GM10248 (cell line): Measurements from ENCODE around the gene CUBN.

Source experiments
- CTCF ChIA-PET: fragments of 300-600 bp; sonication (Branson Sonifier 250); formaldehyde crosslinking; extraction: SDS; loops from one replicate; lab custom pipeline; 2021; ENCODE audit warnings: antibody characterized with exemption; lab: Yijun Ruan, JAX
- POLR2A ChIA-PET: fragments of 350-650 bp; sonication (Branson Sonifier 250); formaldehyde crosslinking; extraction: SDS; loops from one replicate; lab custom pipeline; 2020; ENCODE audit warnings: antibody characterized with exemption; lab: Yijun Ruan, JAX
- DNase-seq: peaks from one replicate; pipeline ENCODE4 v3.0.0; 2012; ENCODE audit errors: extremely low spot score
- CTCF ChIP-seq: IDR thresholded peaks from 2 replicates; pipeline ENCODE4 v1.5.1; 2012; ENCODE audit warnings: mild to moderate bottlenecking, low read depth; ENCODE audit errors: extremely low read depth, missing control alignments, control extremely low read depth

Gene CUBN

GRCh38 chr10:16887565-16887964, 242.0 kb downstream of the CUBN start:
- no peak for DNase-seq
- ChIA-PET POLR2A (no interaction called here), CTCF (no interaction called here)
- no peak for TF ChIP-seq CTCF

DNA sequence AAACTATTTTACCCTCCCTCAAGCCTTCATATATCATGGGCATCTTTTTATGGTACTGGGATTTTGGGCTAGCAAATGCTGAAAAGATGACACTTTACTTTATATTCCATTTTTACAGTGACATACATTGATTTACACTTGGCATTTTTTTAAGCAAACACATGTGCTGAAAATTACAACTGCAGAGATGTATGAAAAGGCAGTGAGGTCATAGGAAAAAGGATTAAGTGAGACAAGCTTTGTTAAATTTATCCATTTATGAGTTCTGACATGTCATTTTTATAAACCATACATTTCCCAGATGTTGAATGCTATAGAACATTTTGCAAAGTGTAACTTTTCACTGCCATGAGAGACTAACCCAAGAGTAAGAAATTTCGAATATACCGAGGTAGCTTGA, 243.6 kb downstream of the CUBN start:
- no peak for TF ChIP-seq CTCF
- no peak for DNase-seq
- CTCF ChIA-PET, result no interaction called here
- POLR2A ChIA-PET, result no interaction called here

DNA sequence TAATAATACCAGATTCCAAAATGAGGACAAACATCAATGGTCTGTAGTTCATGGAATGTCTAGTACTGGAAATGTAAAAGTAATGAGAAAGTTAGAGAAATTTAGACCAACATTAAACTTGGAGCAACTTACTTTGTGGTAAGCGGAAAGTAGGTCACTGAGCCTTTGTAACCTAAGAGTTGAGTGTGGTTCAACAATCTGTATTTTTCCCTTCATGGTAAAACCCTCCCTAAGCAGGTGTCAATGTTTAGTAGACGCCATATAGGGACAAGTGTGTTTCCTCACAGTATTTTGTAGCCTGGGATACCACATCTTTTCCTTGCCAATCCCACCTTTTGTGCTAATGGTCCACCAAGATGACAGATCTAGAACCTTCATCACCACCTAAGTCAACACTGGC, 245.1 kb downstream of the CUBN start:
- TF ChIP-seq CTCF, result no peak
- CTCF ChIA-PET, result interaction anchor here (0.9 kb wide), 1 partner anchor 21 kb away, joined by 4 read pairs; no protein-coding TSS in a partner anchor
- POLR2A ChIA-PET, result no interaction called here
- DNase-seq, result no peak

DNA sequence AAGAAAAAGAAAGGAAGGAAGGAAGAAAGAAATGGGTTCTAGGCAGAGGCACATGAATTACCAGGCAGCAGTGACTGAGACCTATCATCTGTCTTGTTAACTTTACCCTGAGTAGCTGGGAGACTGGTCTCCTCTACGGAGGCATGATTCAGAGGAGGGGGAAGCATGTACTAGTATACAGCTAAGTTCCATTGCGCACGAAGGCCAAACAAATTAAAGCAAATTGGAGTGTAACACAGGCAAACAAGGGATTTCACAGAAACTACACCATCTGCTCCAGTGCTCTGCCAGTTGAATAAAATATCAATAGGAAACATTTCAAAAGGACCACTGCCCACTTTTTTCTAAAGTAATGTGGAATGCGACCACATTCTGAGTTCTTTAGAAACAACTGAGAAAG, 246.5 kb downstream of the CUBN start:
- DNase-seq, result no peak
- no peak for TF ChIP-seq CTCF
- ChIA-PET POLR2A (no interaction called here), CTCF (no interaction called here)

GRCh38 chr10:16870331-16870730, 259.3 kb downstream of the CUBN start:
- TF ChIP-seq CTCF, result no peak
- POLR2A ChIA-PET, result no interaction called here
- CTCF ChIA-PET, result interaction anchor here (1.0 to 1.4 kb wide), 4 partner anchors 9 to 21 kb away, joined by 3 to 5 read pairs (median 3); no protein-coding TSS in a partner anchor
- DNase-seq, result no peak

DNA sequence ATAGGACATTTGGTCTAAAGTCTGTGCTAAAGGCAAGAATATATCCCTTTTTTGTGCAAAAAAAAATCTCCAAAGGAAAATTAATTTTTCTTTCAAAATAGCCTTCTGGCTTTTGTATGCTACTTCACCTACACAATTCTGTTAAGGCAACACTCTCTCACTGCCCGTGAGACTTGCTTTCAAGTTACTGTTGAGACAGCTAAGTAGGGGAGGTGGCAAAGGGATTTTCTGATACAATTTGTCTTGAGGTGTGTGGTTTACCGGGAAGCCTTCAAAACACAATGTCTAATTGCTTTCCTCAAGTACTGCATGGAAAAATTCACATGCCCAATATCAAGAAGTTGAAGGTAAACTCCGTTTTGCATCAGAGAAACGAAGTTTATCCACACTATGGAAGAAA, 261.6 kb downstream of the CUBN start:
- POLR2A ChIA-PET, result no interaction called here
- no peak for DNase-seq
- no peak for TF ChIP-seq CTCF
- CTCF ChIA-PET, result no interaction called here

- ChIA-PET CTCF (no interaction called here), POLR2A (no interaction called here)
- no peak for TF ChIP-seq CTCF
- DNase-seq, result no peak
Measured at GRCh38 chr10:16867556-16867955, 262.1 kb downstream of the CUBN start.
